ENCODE measurements around the gene IKZF2.

Gene IKZF2

GRCh38 chr2:213171147-213171546 lies 19.7 kb upstream of the IKZF2 start:
- no peaks in the 10 kb centered on the region for H3K9me3 ChIP-seq (ENCODE audit: insufficient read depth, low read depth, low read length)
- H3K27me3 ChIP-seq (ENCODE audit: insufficient read depth, low read length) = no peaks in the 10 kb centered on the region
- H3K36me3 ChIP-seq (ENCODE audit: insufficient read depth, low read depth, low read length) = no peaks in the 10 kb centered on the region
- H3K9ac ChIP-seq (ENCODE audit: low read depth, low read length) = no peak overlapping the region
- no peak overlapping the region for H3K4me3 ChIP-seq (ENCODE audit: low read length)
- no peak overlapping the region for H3K27ac ChIP-seq (ENCODE audit: low read length)
- peaks cover 4% of the 10 kb centered on the region; the same call in 1 of the 2 replicates for H3K4me1 ChIP-seq (ENCODE audit: insufficient read depth, low read length)

- Histone ChIP-seq H3K27ac (ENCODE audit: low read length) (no peak overlapping the region), H3K4me3 (ENCODE audit: low read length) (no peak overlapping the region), H3K9ac (ENCODE audit: low read depth, low read length) (no peak overlapping the region), H3K9me3 (ENCODE audit: insufficient read depth, low read depth, low read length) (no peaks in the 10 kb centered on the region), H3K27me3 (ENCODE audit: insufficient read depth, low read length) (no peaks in the 10 kb centered on the region), H3K36me3 (ENCODE audit: insufficient read depth, low read depth, low read length) (no peaks in the 10 kb centered on the region), H3K4me1 (ENCODE audit: insufficient read depth, low read length) (no peaks in the 10 kb centered on the region)
Measured at GRCh38 chr2:213167271-213167930, 16.0 kb upstream of the IKZF2 start.

- no peak overlapping the region for H3K9ac ChIP-seq (ENCODE audit: low read depth, low read length)
- no peak overlapping the region for H3K4me3 ChIP-seq (ENCODE audit: low read length)
- H3K27ac ChIP-seq (ENCODE audit: low read length) = no peak overlapping the region
Measured at GRCh38 chr2:213166109-213166508, 14.7 kb upstream of the IKZF2 start.

GRCh38 chr2:213164263-213164662 lies 12.9 kb upstream of the IKZF2 start:
- H3K9me3 ChIP-seq (ENCODE audit: insufficient read depth, low read depth, low read length) = no peaks in the 10 kb centered on the region
- H3K4me3 ChIP-seq (ENCODE audit: low read length) = no peak overlapping the region
- no peak overlapping the region for H3K27ac ChIP-seq (ENCODE audit: low read length)
- no peak overlapping the region for H3K9ac ChIP-seq (ENCODE audit: low read depth, low read length)
- H3K27me3 ChIP-seq (ENCODE audit: insufficient read depth, low read length) = no peaks in the 10 kb centered on the region
- H3K4me1 ChIP-seq (ENCODE audit: insufficient read depth, low read length) = no peaks in the 10 kb centered on the region
- no peaks in the 10 kb centered on the region for H3K36me3 ChIP-seq (ENCODE audit: insufficient read depth, low read depth, low read length)

More at GRCh38 chr2:213166109-213166508, 14.7 kb upstream of the IKZF2 start:
- Histone ChIP-seq H3K4me1 (ENCODE audit: insufficient read depth, low read length) (no peaks in the 10 kb centered on the region), H3K27me3 (ENCODE audit: insufficient read depth, low read length) (no peaks in the 10 kb centered on the region), H3K36me3 (ENCODE audit: insufficient read depth, low read depth, low read length) (no peaks in the 10 kb centered on the region), H3K9me3 (ENCODE audit: insufficient read depth, low read depth, low read length) (no peaks in the 10 kb centered on the region)

- Histone ChIP-seq H3K27ac (ENCODE audit: low read length) (no peak overlapping the region), H3K9me3 (ENCODE audit: insufficient read depth, low read depth, low read length) (no peaks in the 10 kb centered on the region), H3K4me1 (ENCODE audit: insufficient read depth, low read length) (no peaks in the 10 kb centered on the region), H3K4me3 (ENCODE audit: low read length) (no peak overlapping the region), H3K27me3 (ENCODE audit: insufficient read depth, low read length) (no peaks in the 10 kb centered on the region), H3K36me3 (ENCODE audit: insufficient read depth, low read depth, low read length) (no peaks in the 10 kb centered on the region), H3K9ac (ENCODE audit: low read depth, low read length) (no peak overlapping the region)
Measured at GRCh38 chr2:213162516-213163118, 11.2 kb upstream of the IKZF2 start.

GRCh38 chr2:213161759-213162515 lies 10.5 kb upstream of the IKZF2 start:
- H3K4me1 ChIP-seq (ENCODE audit: insufficient read depth, low read length) = no peaks in the 10 kb centered on the region
- H3K4me3 ChIP-seq (ENCODE audit: low read length) = no peak overlapping the region
- H3K27me3 ChIP-seq (ENCODE audit: insufficient read depth, low read length) = no peaks in the 10 kb centered on the region
- H3K36me3 ChIP-seq (ENCODE audit: insufficient read depth, low read depth, low read length) = no peaks in the 10 kb centered on the region
- no peak overlapping the region for H3K27ac ChIP-seq (ENCODE audit: low read length)
- no peak overlapping the region for H3K9ac ChIP-seq (ENCODE audit: low read depth, low read length)
- no peaks in the 10 kb centered on the region for H3K9me3 ChIP-seq (ENCODE audit: insufficient read depth, low read depth, low read length)

GRCh38 chr2:213159768-213160167 lies 8.4 kb upstream of the IKZF2 start:
- no peaks in the 10 kb centered on the region for H3K36me3 ChIP-seq (ENCODE audit: insufficient read depth, low read depth, low read length)
- H3K4me3 ChIP-seq (ENCODE audit: low read length) = no peak overlapping the region
- H3K27me3 ChIP-seq (ENCODE audit: insufficient read depth, low read length) = no peaks in the 10 kb centered on the region
- H3K9me3 ChIP-seq (ENCODE audit: insufficient read depth, low read depth, low read length) = no peaks in the 10 kb centered on the region
- H3K4me1 ChIP-seq (ENCODE audit: insufficient read depth, low read length) = no peaks in the 10 kb centered on the region; the same call in 1 of the 2 replicates
- H3K9ac ChIP-seq (ENCODE audit: low read depth, low read length) = no peak overlapping the region
- H3K27ac ChIP-seq (ENCODE audit: low read length) = no peak overlapping the region

GRCh38 chr2:213157242-213157641 lies 5.8 kb upstream of the IKZF2 start:
- Histone ChIP-seq H3K27me3 (ENCODE audit: insufficient read depth, low read length) (peaks cover 9% of the 10 kb centered on the region), H3K9me3 (ENCODE audit: insufficient read depth, low read depth, low read length) (no peaks in the 10 kb centered on the region), H3K36me3 (ENCODE audit: insufficient read depth, low read depth, low read length) (no peaks in the 10 kb centered on the region), H3K9ac (ENCODE audit: low read depth, low read length) (no peak overlapping the region), H3K4me1 (ENCODE audit: insufficient read depth, low read length) (peaks cover 2% of the 10 kb centered on the region; the same call in 1 of the 2 replicates), H3K4me3 (ENCODE audit: low read length) (no peak overlapping the region), H3K27ac (ENCODE audit: low read length) (no peak overlapping the region)

GRCh38 chr2:213156717-213157116 lies 5.3 kb upstream of the IKZF2 start:
- peaks cover 9% of the 10 kb centered on the region for H3K27me3 ChIP-seq (ENCODE audit: insufficient read depth, low read length)
- no peak overlapping the region for H3K4me3 ChIP-seq (ENCODE audit: low read length)
- H3K36me3 ChIP-seq (ENCODE audit: insufficient read depth, low read depth, low read length) = no peaks in the 10 kb centered on the region
- H3K4me1 ChIP-seq (ENCODE audit: insufficient read depth, low read length) = peaks cover 2% of the 10 kb centered on the region; the same call in 1 of the 2 replicates
- no peak overlapping the region for H3K27ac ChIP-seq (ENCODE audit: low read length)
- H3K9ac ChIP-seq (ENCODE audit: low read depth, low read length) = no peak overlapping the region
- no peaks in the 10 kb centered on the region for H3K9me3 ChIP-seq (ENCODE audit: insufficient read depth, low read depth, low read length)

- Histone ChIP-seq H3K4me3 (ENCODE audit: low read length) (peak overlapping the region; percentile 72), H3K9ac (ENCODE audit: low read depth, low read length) (no peak overlapping the region), H3K27me3 (ENCODE audit: insufficient read depth, low read length) (peaks cover 9% of the 10 kb centered on the region), H3K27ac (ENCODE audit: low read length) (no peak overlapping the region), H3K4me1 (ENCODE audit: insufficient read depth, low read length) (peaks cover 9% of the 10 kb centered on the region; the same call in 1 of the 2 replicates), H3K9me3 (ENCODE audit: insufficient read depth, low read depth, low read length) (no peaks in the 10 kb centered on the region), H3K36me3 (ENCODE audit: insufficient read depth, low read depth, low read length) (no peaks in the 10 kb centered on the region)
Measured at GRCh38 chr2:213152888-213153287, 1.5 kb upstream of the IKZF2 start.

- Histone ChIP-seq H3K27me3 (ENCODE audit: insufficient read depth, low read length) (peaks cover 9% of the 10 kb centered on the region), H3K4me1 (ENCODE audit: insufficient read depth, low read length) (peaks cover 9% of the 10 kb centered on the region; the same call in 1 of the 2 replicates), H3K4me3 (ENCODE audit: low read length) (peak overlapping the region; percentile 72), H3K27ac (ENCODE audit: low read length) (no peak overlapping the region), H3K9me3 (ENCODE audit: insufficient read depth, low read depth, low read length) (no peaks in the 10 kb centered on the region), H3K36me3 (ENCODE audit: insufficient read depth, low read depth, low read length) (no peaks in the 10 kb centered on the region), H3K9ac (ENCODE audit: low read depth, low read length) (peak overlapping the region; percentile 72; the same call in 1 of the 2 replicates)
Measured at GRCh38 chr2:213152065-213152794, 818 bp upstream of the IKZF2 start.

All from iPS-20b (cell line).